Liver (tissue), 9 donors: ENCODE data around the gene ANKRD9. TPM values are rescaled to one million over a fixed set of nuclear protein-coding genes. Genes with fewer than 3 reads are reported as not detected.

ENCODE experiments used
- DNase-seq: peaks from one replicate; pipeline ENCODE4 v3.0.0-alpha.2; 2017; ENCODE audit warnings: low spot score
- H3K27ac ChIP-seq, 2 donors: one replicate each; pipeline ENCODE4 v1.7.0; 2013; ENCODE audit warnings: inconsistent platforms in 2 of 2, low read length in 2 of 2, control low read depth in 1 of 2, low read depth in 1 of 2, mild to moderate bottlenecking in 1 of 2
- H3K27me3 ChIP-seq, 4 donors: one replicate each; pipeline versions ENCODE4 v1.6.1 to v1.7.0; 2013; ENCODE audit warnings: low read length in 3 of 4, inconsistent platforms in 1 of 4, mild to moderate bottlenecking in 1 of 4, moderate library complexity in 1 of 4; ENCODE audit not compliant: control insufficient read depth in 4 of 4, insufficient read depth in 4 of 4
- H3K36me3 ChIP-seq, 4 donors: one replicate each; pipeline versions ENCODE4 v1.6.1 to v1.7.0; 2013; ENCODE audit warnings: low read length in 3 of 4, mild to moderate bottlenecking in 3 of 4, low read depth in 1 of 4, moderate library complexity in 1 of 4; ENCODE audit not compliant: control insufficient read depth in 4 of 4, insufficient read depth in 3 of 4
- H3K4me1 ChIP-seq, 4 donors: one replicate each; pipeline versions ENCODE4 v1.6.1 to v1.7.0; 2013; ENCODE audit warnings: low read length in 3 of 4, mild to moderate bottlenecking in 3 of 4, moderate library complexity in 1 of 4; ENCODE audit not compliant: control insufficient read depth in 4 of 4, insufficient read depth in 4 of 4
- H3K4me3 ChIP-seq, 3 donors: one replicate each; pipeline versions ENCODE4 v1.6.1 to v1.7.0; 2013; ENCODE audit warnings: low read length in 3 of 3, control low read depth in 1 of 3, low read depth in 1 of 3, mild to moderate bottlenecking in 1 of 3
- H3K9ac ChIP-seq, 2 donors: one replicate each; pipeline ENCODE4 v1.7.0; 2013; ENCODE audit warnings: low read length in 2 of 2, mild to moderate bottlenecking in 2 of 2, moderate library complexity in 2 of 2, control low read depth in 1 of 2, low read depth in 1 of 2
- H3K9me3 ChIP-seq, 4 donors: one replicate each; pipeline versions ENCODE4 v1.6.1 to v1.7.0; 2013; ENCODE audit warnings: low read length in 3 of 4; ENCODE audit not compliant: control insufficient read depth in 4 of 4
- CTCF ChIP-seq: fragments of 150-350 bp; IDR thresholded peaks from 2 replicates; pipeline ENCODE4 v1.5.1; 2017; ENCODE audit warnings: improper control_type of control experiment, low read depth, low read length; ENCODE audit not compliant: missing input control
- EGR1 ChIP-seq, 2 donors: IDR thresholded peaks; 2 replicates each; pipeline ENCODE4 v1.6.1; 2016 to 2018; ENCODE audit warnings: antibody characterized with exemption in 2 of 2, low read depth in 2 of 2
- FOXA1 ChIP-seq: IDR thresholded peaks from 2 replicates; pipeline ENCODE4 v1.6.1; 2016; ENCODE audit warnings: antibody characterized with exemption
- FOXA2 ChIP-seq: IDR thresholded peaks from 2 replicates; pipeline ENCODE4 v1.6.1; 2016; ENCODE audit warnings: antibody characterized with exemption
- GABPA ChIP-seq, 2 donors: IDR thresholded peaks in 1 of 2; conservative IDR thresholded peaks in 1 of 2; 2 replicates each; pipeline ENCODE4 v1.6.1; 2016; ENCODE audit warnings: antibody characterized with exemption in 2 of 2, mild to moderate bottlenecking in 1 of 2, moderate library complexity in 1 of 2
- HNF4A ChIP-seq, 2 donors: conservative IDR thresholded peaks; 2 replicates each; pipeline ENCODE4 v1.6.1; 2016; ENCODE audit warnings: antibody characterized with exemption in 2 of 2, mild to moderate bottlenecking in 2 of 2
- HNF4G ChIP-seq: IDR thresholded peaks from 2 replicates; pipeline ENCODE4 v1.6.1; 2016; ENCODE audit warnings: antibody characterized with exemption
- JUND ChIP-seq, 2 donors: IDR thresholded peaks; 2 replicates each; pipeline ENCODE4 v1.6.1; 2016; ENCODE audit warnings: antibody characterized with exemption in 2 of 2
- MAX ChIP-seq: IDR thresholded peaks from 2 replicates; pipeline ENCODE4 v1.6.1; 2016; ENCODE audit warnings: antibody characterized with exemption
- NR2F2 ChIP-seq: IDR thresholded peaks from 2 replicates; pipeline ENCODE4 v1.6.1; 2016; ENCODE audit warnings: antibody characterized with exemption
- RAD21 ChIP-seq, 2 donors: IDR thresholded peaks; 2 replicates each; pipeline ENCODE4 v1.6.1; 2016; ENCODE audit warnings: antibody characterized with exemption in 2 of 2, mild to moderate bottlenecking in 2 of 2
- REST ChIP-seq: IDR thresholded peaks from 2 replicates; pipeline ENCODE4 v1.6.1; 2016; ENCODE audit warnings: antibody characterized with exemption, mild to moderate bottlenecking
- RXRA ChIP-seq, 2 donors: IDR thresholded peaks; 2 replicates each; pipeline ENCODE4 v1.6.1; 2017 to 2018; ENCODE audit warnings: antibody characterized with exemption in 2 of 2, mild to moderate bottlenecking in 1 of 2
- SP1 ChIP-seq: IDR thresholded peaks from 2 replicates; pipeline ENCODE4 v1.6.1; 2018; ENCODE audit warnings: antibody characterized with exemption, mild to moderate bottlenecking
- TAF1 ChIP-seq: conservative IDR thresholded peaks from 2 replicates; pipeline ENCODE4 v1.6.1; 2016; ENCODE audit warnings: antibody characterized with exemption, mild to moderate bottlenecking
- YY1 ChIP-seq: IDR thresholded peaks from 2 replicates; pipeline ENCODE4 v1.6.1; 2016; ENCODE audit warnings: antibody characterized with exemption, mild to moderate bottlenecking
- ZBTB33 ChIP-seq: IDR thresholded peaks from 2 replicates; pipeline ENCODE4 v1.6.1; 2016; ENCODE audit warnings: antibody characterized with exemption
- WGBS: extraction: QIAGEN DNeasy Blood & Tissue Kit; methylation state at CpG from one replicate; pipeline ENCODE4 v1.1.7; 2013; 5-methylcytosine and 5-hydroxymethylcytosine counted together
- polyA plus RNA-seq, 2 donors: library from polyadenylated mRNA; stranded (reverse) in 1 of 2; unstranded in 1 of 2; fragments of 200-250 nt in 1 of 2; fragments of >200 nt in 1 of 2; fragmentation: Nextera tagmentation in 1 of 2; extraction: Ambion mirVana in 1 of 2; gene quantifications; one replicate each; pipeline versions ENCODE4 v1.2.1 to v1.2.3, GENCODE V29; 2013 to 2015
- total RNA-seq, 2 donors: library from RNA; depleted of rRNA; stranded (reverse); fragments of >200 nt; gene quantifications; one replicate each; pipeline ENCODE4 v1.2.3, GENCODE V29; 2014
- donor health status: healthy.
- donor health status: healthy.
- donor health status: healthy.
- donor health status: healthy.
- donor health status: healthy.

ANKRD9 gene
- total and polyA plus RNA-seq, 4 donors: 1.5 to 67.5 (median 7.5) TPM

- Histone ChIP-seq H3K4me3 (no peak overlapping the region), H3K27ac (no peak overlapping the region), H3K36me3 (peaks cover 8 to 24% (median 14%) of the 10 kb centered on the region in 4 donors), H3K9me3 (no peaks in the 10 kb centered on the region), H3K27me3 (no peaks in the 10 kb centered on the region), H3K4me1 (no peaks in the 10 kb centered on the region), H3K9ac (no peak overlapping the region)
- 99% methylated on average over 2 of the region's 2 CpGs for WGBS
- no peak for DNase-seq
- no peak for TF ChIP-seq SP1
Observed at GRCh38 chr14:102457509-102457908, 52.1 kb downstream of the ANKRD9 start.

- WGBS: 88% methylated on average over 5 of the region's 5 CpGs
- no peaks in the 10 kb centered on the region for H3K4me1 ChIP-seq
- H3K9me3 ChIP-seq: no peaks in the 10 kb centered on the region
- H3K36me3 ChIP-seq: peaks cover 14 to 43% (median 26%) of the 10 kb centered on the region in 4 donors
- H3K27me3 ChIP-seq: no peaks in the 10 kb centered on the region
- DNase-seq: no peak
- no peak overlapping the region for H3K4me3 ChIP-seq
- H3K27ac ChIP-seq: no peak overlapping the region
- no peak overlapping the region for H3K9ac ChIP-seq
- TF ChIP-seq TAF1 (no peak), REST (no peak), MAX (no peak), HNF4A (conservative IDR thresholded peaks at IDR 0.05) (no peak), EGR1 (IDR thresholded peaks at IDR 0.05; ENCODE audit: low read depth in 2 of 2) (no peak), YY1 (no peak), GABPA (IDR thresholded peaks at IDR 0.05 in 1 of 2, conservative IDR thresholded peaks at IDR 0.05 in 1 of 2) (no peak)
Observed at GRCh38 chr14:102454711-102455110, 54.9 kb downstream of the ANKRD9 start.

- 97% methylated on average over 24 of the region's 24 CpGs for WGBS
- peaks cover 11 to 50% (median 23%) of the 10 kb centered on the region in 4 donors for H3K36me3 ChIP-seq
- no peak overlapping the region for H3K9ac ChIP-seq
- no peak overlapping the region for H3K27ac ChIP-seq
- H3K27me3 ChIP-seq: no peaks in the 10 kb centered on the region
- no peak overlapping the region for H3K4me3 ChIP-seq
- no peaks in the 10 kb centered on the region for H3K4me1 ChIP-seq
- H3K9me3 ChIP-seq: no peaks in the 10 kb centered on the region
- no peak for DNase-seq
- no peak for TF ChIP-seq MAX
- TF ChIP-seq YY1: no peak
- TF ChIP-seq FOXA1: no peak
- TF ChIP-seq JUND (IDR thresholded peaks at IDR 0.05): no peak
- TF ChIP-seq HNF4A (conservative IDR thresholded peaks at IDR 0.05): no peak
- TF ChIP-seq RAD21 (IDR thresholded peaks at IDR 0.05): no peak
- TF ChIP-seq HNF4G: no peak
- TF ChIP-seq NR2F2: no peak
- no peak for TF ChIP-seq RXRA (IDR thresholded peaks at IDR 0.05)
- no peak for TF ChIP-seq REST
- no peak for TF ChIP-seq GABPA (IDR thresholded peaks at IDR 0.05 in 1 of 2, conservative IDR thresholded peaks at IDR 0.05 in 1 of 2)
- TF ChIP-seq CTCF: no peak
- no peak for TF ChIP-seq FOXA2
- no peak for TF ChIP-seq TAF1
- TF ChIP-seq ZBTB33: no peak
- no peak for TF ChIP-seq SP1
Observed at GRCh38 chr14:102452302-102452701, 57.3 kb downstream of the ANKRD9 start.
